GM06990 (cell line): Measurements from ENCODE around the gene NAA15.
A peak's percentile ranks its signal among the peaks of the same experiment; 100 is the strongest.
"Not testable (repeated sequence)": the region's sequence is repeated elsewhere in the genome, so short reads cannot be mapped to it uniquely, and the experiment has no call there.

Experiments
- DNase-seq: peaks from one replicate; pipeline ENCODE4 v3.0.0-alpha.2; 2011; ENCODE audit not compliant: insufficient read length; ENCODE audit errors: extremely low read depth
- H3K27me3 ChIP-seq: replicated peaks from 2 replicates; pipeline ENCODE4 v1.6.0; 2011; ENCODE audit warnings: low read length; ENCODE audit not compliant: control insufficient read depth, insufficient read depth
- H3K36me3 ChIP-seq: 2 replicates; pipeline ENCODE4 v1.5.1; 2011; ENCODE audit warnings: low read length; ENCODE audit not compliant: control insufficient read depth, insufficient read depth
- H3K4me3 ChIP-seq: replicated peaks from 2 replicates; pipeline ENCODE4 v1.5.1; 2011; ENCODE audit warnings: low read depth, mild to moderate bottlenecking, control low read depth, low read length
- TF ChIP-seq, protein P1 (sequence below): IDR thresholded peaks from 2 replicates; pipeline ENCODE4 v1.5.1; 2011; ENCODE audit warnings: low read length, control low read depth, mild to moderate bottlenecking, inconsistent platforms; ENCODE audit not compliant: insufficient read depth, poor library complexity, severe bottlenecking

NAA15 gene

DNA sequence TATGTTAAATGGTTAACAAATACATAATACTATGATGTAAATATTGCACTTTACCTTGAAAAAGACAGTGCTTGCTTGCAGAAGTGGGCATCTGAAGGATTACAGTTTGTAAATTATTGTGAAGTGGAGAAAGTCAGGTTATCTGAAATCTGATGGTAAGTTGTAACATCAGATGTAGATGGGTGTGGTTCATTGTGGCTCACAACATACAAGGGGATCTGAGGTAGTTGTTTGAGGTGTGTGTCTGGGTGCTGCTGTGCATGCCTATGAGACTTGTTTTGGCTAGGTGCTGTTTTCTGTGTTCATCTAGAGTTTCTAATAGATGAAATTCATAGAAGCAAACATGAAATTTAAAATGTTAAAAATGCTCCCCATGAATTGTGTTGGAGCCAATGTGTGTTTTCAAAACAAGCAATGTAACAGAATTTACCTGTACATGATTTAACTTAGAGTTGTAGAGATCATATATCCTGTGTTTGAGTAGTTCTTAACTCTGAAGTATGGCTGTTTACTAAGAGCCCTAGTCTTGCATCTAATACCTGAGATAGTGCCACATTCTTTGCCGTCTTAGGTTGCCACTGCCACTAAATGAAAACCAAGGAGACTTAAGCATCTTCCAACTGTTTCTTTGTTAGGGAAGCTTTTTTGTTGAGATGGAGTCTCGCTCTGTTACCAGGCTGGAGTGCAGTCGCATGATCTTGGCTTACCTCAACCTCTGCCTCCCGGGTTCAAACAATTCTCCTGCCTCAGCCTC is 12.9 kb downstream of the NAA15 start:
- no peak for DNase-seq
- no peaks in the 10 kb centered on the region for H3K36me3 ChIP-seq
- TF ChIP-seq, protein P1, sequence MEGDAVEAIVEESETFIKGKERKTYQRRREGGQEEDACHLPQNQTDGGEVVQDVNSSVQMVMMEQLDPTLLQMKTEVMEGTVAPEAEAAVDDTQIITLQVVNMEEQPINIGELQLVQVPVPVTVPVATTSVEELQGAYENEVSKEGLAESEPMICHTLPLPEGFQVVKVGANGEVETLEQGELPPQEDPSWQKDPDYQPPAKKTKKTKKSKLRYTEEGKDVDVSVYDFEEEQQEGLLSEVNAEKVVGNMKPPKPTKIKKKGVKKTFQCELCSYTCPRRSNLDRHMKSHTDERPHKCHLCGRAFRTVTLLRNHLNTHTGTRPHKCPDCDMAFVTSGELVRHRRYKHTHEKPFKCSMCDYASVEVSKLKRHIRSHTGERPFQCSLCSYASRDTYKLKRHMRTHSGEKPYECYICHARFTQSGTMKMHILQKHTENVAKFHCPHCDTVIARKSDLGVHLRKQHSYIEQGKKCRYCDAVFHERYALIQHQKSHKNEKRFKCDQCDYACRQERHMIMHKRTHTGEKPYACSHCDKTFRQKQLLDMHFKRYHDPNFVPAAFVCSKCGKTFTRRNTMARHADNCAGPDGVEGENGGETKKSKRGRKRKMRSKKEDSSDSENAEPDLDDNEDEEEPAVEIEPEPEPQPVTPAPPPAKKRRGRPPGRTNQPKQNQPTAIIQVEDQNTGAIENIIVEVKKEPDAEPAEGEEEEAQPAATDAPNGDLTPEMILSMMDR = no peak
- no peak overlapping the region for H3K4me3 ChIP-seq
- H3K27me3 ChIP-seq = no peaks in the 10 kb centered on the region

DNA sequence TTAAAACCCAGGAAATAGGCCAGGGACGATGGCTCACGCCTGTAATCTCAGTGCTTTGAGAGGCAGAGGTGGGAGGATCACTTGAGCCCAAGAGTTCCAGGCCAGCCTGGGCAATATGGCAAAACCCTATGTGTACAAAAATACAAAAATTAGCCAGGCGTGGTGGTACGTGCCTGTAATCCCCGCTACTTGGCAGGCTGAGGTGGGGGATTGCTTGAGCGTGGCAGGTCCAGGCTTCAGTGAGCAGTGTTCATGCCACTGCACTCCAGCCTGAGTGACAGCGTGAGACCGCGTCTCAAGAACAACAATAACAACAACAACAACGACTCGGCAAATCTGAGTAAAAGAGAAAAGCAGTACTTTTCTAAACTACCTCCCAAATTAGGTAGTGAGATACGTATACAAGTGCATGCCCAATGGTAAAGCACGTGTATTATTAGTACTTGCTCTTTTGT is 13.9 kb downstream of the NAA15 start:
- Histone ChIP-seq H3K4me3 (peak overlapping the region; percentile 26), H3K36me3 (no peaks in the 10 kb centered on the region), H3K27me3 (no peaks in the 10 kb centered on the region)
- TF ChIP-seq, protein P1 = no peak
- peak; percentile 46 for DNase-seq

GRCh38 chr4:139316733-139317132 is 15.4 kb downstream of the NAA15 start:
- TF ChIP-seq, protein P1 = no peak
- no peaks in the 10 kb centered on the region; the same call in 1 of the 2 replicates for H3K36me3 ChIP-seq

DNA sequence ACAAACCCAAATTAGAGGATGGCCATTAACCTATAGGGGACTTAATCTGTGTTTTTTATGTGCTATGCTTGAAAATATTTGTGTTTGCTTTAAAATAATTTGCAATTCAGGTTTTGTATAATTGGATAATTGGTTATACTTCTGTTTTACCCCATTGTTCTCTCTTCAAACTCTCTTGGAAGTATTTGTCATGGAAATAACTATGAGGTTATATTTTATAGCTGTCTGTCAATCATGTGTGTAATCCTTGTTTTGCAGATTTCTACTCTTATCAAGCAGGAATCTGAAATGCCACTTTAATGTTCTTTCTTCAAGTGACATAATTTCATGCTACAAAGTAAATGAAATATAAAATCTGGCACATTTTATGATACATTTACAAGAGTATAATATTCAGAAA is 16.3 kb downstream of the NAA15 start:
- TF ChIP-seq, protein P1 = no peak
- Histone ChIP-seq H3K27me3 (no peaks in the 10 kb centered on the region), H3K36me3 (no peaks in the 10 kb centered on the region; the same call in 1 of the 2 replicates), H3K4me3 (no peak overlapping the region)
- DNase-seq = no peak

More at GRCh38 chr4:139316733-139317132, 15.4 kb downstream of the NAA15 start:
- no peaks in the 10 kb centered on the region for H3K27me3 ChIP-seq
- DNase-seq = no peak
- no peak overlapping the region for H3K4me3 ChIP-seq

DNA sequence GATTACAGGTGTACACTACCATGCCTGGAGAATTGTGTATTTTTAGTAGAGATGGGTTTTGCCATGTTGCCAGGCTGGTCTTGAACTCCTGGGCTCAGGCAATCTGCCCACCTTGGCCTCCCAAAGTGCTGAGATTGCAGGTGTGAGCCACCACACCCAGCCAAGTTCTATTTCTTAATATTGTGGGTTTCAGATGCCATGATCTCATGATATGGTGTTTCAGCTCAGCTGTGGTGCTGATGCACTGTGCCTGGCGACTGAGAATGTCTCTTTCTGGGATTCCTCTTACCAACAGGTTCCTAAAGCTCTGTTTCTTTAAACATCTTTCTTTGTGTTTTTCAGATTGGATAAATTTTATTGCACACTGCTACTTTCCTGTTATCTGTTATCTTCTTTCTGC is 18.3 kb downstream of the NAA15 start:
- Histone ChIP-seq H3K36me3 (no peaks in the 10 kb centered on the region; the same call in 1 of the 2 replicates), H3K27me3 (no peaks in the 10 kb centered on the region), H3K4me3 (no peak overlapping the region)
- DNase-seq = no peak
- TF ChIP-seq, protein P1 = no peak

DNA sequence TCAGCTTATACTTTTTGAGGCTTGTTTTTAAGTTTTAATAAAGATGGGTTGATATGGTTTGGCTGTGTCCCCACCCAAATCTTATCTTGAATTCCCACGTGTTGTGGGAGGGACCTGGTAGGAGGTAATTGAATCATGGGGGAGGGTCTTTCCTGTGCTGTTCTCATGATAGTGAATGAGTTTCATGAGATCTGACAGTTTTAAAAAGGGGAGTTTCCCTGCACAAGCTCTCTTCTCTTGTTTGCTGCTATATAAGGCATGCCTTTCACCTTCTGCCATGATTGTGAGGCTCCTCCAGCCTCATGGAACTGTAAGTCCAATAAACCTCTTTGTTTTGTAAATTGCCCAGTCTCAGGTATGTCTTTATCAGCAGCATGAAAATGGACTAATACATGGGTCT is 20.8 kb downstream of the NAA15 start:
- not testable (repeated sequence) for H3K4me3 ChIP-seq, H3K36me3 ChIP-seq, DNase-seq, H3K27me3 ChIP-seq

- H3K4me3 ChIP-seq, DNase-seq, H3K36me3 ChIP-seq: not testable (repeated sequence)
These were observed 21.2 kb downstream of the NAA15 start for GRCh38 chr4:139322541-139322940.

More at GRCh38 chr4:139322541-139322940, 21.2 kb downstream of the NAA15 start:
- not testable (repeated sequence) for H3K27me3 ChIP-seq
